Liver (tissue), 9 donors: ENCODE data around the gene CLCN7. TPM values are rescaled to one million over a fixed set of nuclear protein-coding genes. Genes with fewer than 3 reads are reported as not detected.

Source experiments
- DNase-seq: peaks from one replicate; pipeline ENCODE4 v3.0.0-alpha.2; 2017; ENCODE audit warnings: low spot score
- H3K27ac ChIP-seq, 2 donors: one replicate each; pipeline ENCODE4 v1.7.0; 2013; ENCODE audit warnings: inconsistent platforms in 2 of 2, low read length in 2 of 2, control low read depth in 1 of 2, low read depth in 1 of 2, mild to moderate bottlenecking in 1 of 2
- H3K27me3 ChIP-seq, 4 donors: one replicate each; pipeline versions ENCODE4 v1.6.1 to v1.7.0; 2013; ENCODE audit warnings: low read length in 3 of 4, inconsistent platforms in 1 of 4, mild to moderate bottlenecking in 1 of 4, moderate library complexity in 1 of 4; ENCODE audit not compliant: control insufficient read depth in 4 of 4, insufficient read depth in 4 of 4
- H3K36me3 ChIP-seq, 4 donors: one replicate each; pipeline versions ENCODE4 v1.6.1 to v1.7.0; 2013; ENCODE audit warnings: low read length in 3 of 4, mild to moderate bottlenecking in 3 of 4, low read depth in 1 of 4, moderate library complexity in 1 of 4; ENCODE audit not compliant: control insufficient read depth in 4 of 4, insufficient read depth in 3 of 4
- H3K4me1 ChIP-seq, 4 donors: one replicate each; pipeline versions ENCODE4 v1.6.1 to v1.7.0; 2013; ENCODE audit warnings: low read length in 3 of 4, mild to moderate bottlenecking in 3 of 4, moderate library complexity in 1 of 4; ENCODE audit not compliant: control insufficient read depth in 4 of 4, insufficient read depth in 4 of 4
- H3K4me3 ChIP-seq, 3 donors: one replicate each; pipeline versions ENCODE4 v1.6.1 to v1.7.0; 2013; ENCODE audit warnings: low read length in 3 of 3, control low read depth in 1 of 3, low read depth in 1 of 3, mild to moderate bottlenecking in 1 of 3
- H3K9ac ChIP-seq, 2 donors: one replicate each; pipeline ENCODE4 v1.7.0; 2013; ENCODE audit warnings: low read length in 2 of 2, mild to moderate bottlenecking in 2 of 2, moderate library complexity in 2 of 2, control low read depth in 1 of 2, low read depth in 1 of 2
- H3K9me3 ChIP-seq, 4 donors: one replicate each; pipeline versions ENCODE4 v1.6.1 to v1.7.0; 2013; ENCODE audit warnings: low read length in 3 of 4; ENCODE audit not compliant: control insufficient read depth in 4 of 4
- ATF3 ChIP-seq: IDR thresholded peaks from 2 replicates; pipeline ENCODE4 v1.6.1; 2016; ENCODE audit warnings: antibody characterized with exemption
- CTCF ChIP-seq: fragments of 150-350 bp; IDR thresholded peaks from 2 replicates; pipeline ENCODE4 v1.5.1; 2017; ENCODE audit warnings: improper control_type of control experiment, low read depth, low read length; ENCODE audit not compliant: missing input control
- EGR1 ChIP-seq, 2 donors: IDR thresholded peaks; 2 replicates each; pipeline ENCODE4 v1.6.1; 2016 to 2018; ENCODE audit warnings: antibody characterized with exemption in 2 of 2, low read depth in 2 of 2
- FOXA1 ChIP-seq: IDR thresholded peaks from 2 replicates; pipeline ENCODE4 v1.6.1; 2016; ENCODE audit warnings: antibody characterized with exemption
- FOXA2 ChIP-seq: IDR thresholded peaks from 2 replicates; pipeline ENCODE4 v1.6.1; 2016; ENCODE audit warnings: antibody characterized with exemption
- HNF4A ChIP-seq, 2 donors: conservative IDR thresholded peaks; 2 replicates each; pipeline ENCODE4 v1.6.1; 2016; ENCODE audit warnings: antibody characterized with exemption in 2 of 2, mild to moderate bottlenecking in 2 of 2
- HNF4G ChIP-seq: IDR thresholded peaks from 2 replicates; pipeline ENCODE4 v1.6.1; 2016; ENCODE audit warnings: antibody characterized with exemption
- JUND ChIP-seq, 2 donors: IDR thresholded peaks; 2 replicates each; pipeline ENCODE4 v1.6.1; 2016; ENCODE audit warnings: antibody characterized with exemption in 2 of 2
- MAX ChIP-seq: IDR thresholded peaks from 2 replicates; pipeline ENCODE4 v1.6.1; 2016; ENCODE audit warnings: antibody characterized with exemption
- NR2F2 ChIP-seq: IDR thresholded peaks from 2 replicates; pipeline ENCODE4 v1.6.1; 2016; ENCODE audit warnings: antibody characterized with exemption
- REST ChIP-seq: IDR thresholded peaks from 2 replicates; pipeline ENCODE4 v1.6.1; 2016; ENCODE audit warnings: antibody characterized with exemption, mild to moderate bottlenecking
- RXRA ChIP-seq, 2 donors: IDR thresholded peaks; 2 replicates each; pipeline ENCODE4 v1.6.1; 2017 to 2018; ENCODE audit warnings: antibody characterized with exemption in 2 of 2, mild to moderate bottlenecking in 1 of 2
- SP1 ChIP-seq: IDR thresholded peaks from 2 replicates; pipeline ENCODE4 v1.6.1; 2018; ENCODE audit warnings: antibody characterized with exemption, mild to moderate bottlenecking
- TAF1 ChIP-seq: conservative IDR thresholded peaks from 2 replicates; pipeline ENCODE4 v1.6.1; 2016; ENCODE audit warnings: antibody characterized with exemption, mild to moderate bottlenecking
- ZBTB33 ChIP-seq: IDR thresholded peaks from 2 replicates; pipeline ENCODE4 v1.6.1; 2016; ENCODE audit warnings: antibody characterized with exemption
- WGBS: extraction: QIAGEN DNeasy Blood & Tissue Kit; methylation state at CpG from one replicate; pipeline ENCODE4 v1.1.7; 2013; 5-methylcytosine and 5-hydroxymethylcytosine counted together
- polyA plus RNA-seq, 2 donors: library from polyadenylated mRNA; stranded (reverse) in 1 of 2; unstranded in 1 of 2; fragments of 200-250 nt in 1 of 2; fragments of >200 nt in 1 of 2; fragmentation: Nextera tagmentation in 1 of 2; extraction: Ambion mirVana in 1 of 2; gene quantifications; one replicate each; pipeline versions ENCODE4 v1.2.1 to v1.2.3, GENCODE V29; 2013 to 2015
- total RNA-seq, 2 donors: library from RNA; depleted of rRNA; stranded (reverse); fragments of >200 nt; gene quantifications; one replicate each; pipeline ENCODE4 v1.2.3, GENCODE V29; 2014
- donor health status: healthy.
- donor health status: healthy.
- donor health status: healthy.
- donor health status: healthy.
- donor health status: healthy.

The CLCN7 gene
- total and polyA plus RNA-seq, 4 donors = 13.9 to 36.2 (median 30.2) TPM

GRCh38 chr16:1447965-1448364, 26.9 kb downstream of the CLCN7 start:
- H3K27me3 ChIP-seq = no peaks in the 10 kb centered on the region
- WGBS = 95% methylated on average over 11 of the region's 11 CpGs
- H3K27ac ChIP-seq = no peak overlapping the region
- peaks cover 0 to 38% (median 7%) of the 10 kb centered on the region in 4 donors for H3K36me3 ChIP-seq
- H3K9ac ChIP-seq = no peak overlapping the region
- H3K9me3 ChIP-seq = no peaks in the 10 kb centered on the region
- no peak overlapping the region for H3K4me3 ChIP-seq
- no peak for DNase-seq
- TF ChIP-seq FOXA1 (no peak), ATF3 (no peak), CTCF (no peak), HNF4G (no peak), SP1 (no peak), JUND (IDR thresholded peaks at IDR 0.05) (no peak), ZBTB33 (no peak), TAF1 (no peak), REST (no peak)
- H3K4me1 ChIP-seq = no peaks in the 10 kb centered on the region

GRCh38 chr16:1446296-1447080, 28.3 kb downstream of the CLCN7 start:
- DNase-seq = no peak
- H3K4me1 ChIP-seq = no peaks in the 10 kb centered on the region
- no peak overlapping the region for H3K27ac ChIP-seq
- H3K9me3 ChIP-seq = no peaks in the 10 kb centered on the region
- no peak overlapping the region for H3K4me3 ChIP-seq
- H3K9ac ChIP-seq = no peak overlapping the region
- WGBS = 95% methylated on average over 41 of the region's 41 CpGs
- peaks cover 0 to 26% (median 6%) of the 10 kb centered on the region in 4 donors for H3K36me3 ChIP-seq
- no peaks in the 10 kb centered on the region for H3K27me3 ChIP-seq
- TF ChIP-seq MAX (no peak), EGR1 (IDR thresholded peaks at IDR 0.05; ENCODE audit: low read depth in 2 of 2) (no peak), NR2F2 (no peak), RXRA (IDR thresholded peaks at IDR 0.05) (no peak), HNF4A (conservative IDR thresholded peaks at IDR 0.05) (no peak), FOXA2 (no peak), HNF4G (no peak), ATF3 (no peak), CTCF (no peak), REST (no peak), TAF1 (no peak), JUND (IDR thresholded peaks at IDR 0.05) (no peak), FOXA1 (no peak)
